RWPE1 (cell line): ENCODE measurements around the gene MYZAP.

Experiments
- CTCF ChIA-PET: fragments of 350-600 bp; sonication (Branson Sonifier 250); formaldehyde crosslinking; extraction: SDS; loops from one replicate; lab custom pipeline; 2021; lab: Yijun Ruan, JAX
- POLR2A ChIA-PET: fragments of 400-600 bp; formaldehyde crosslinking; extraction: SDS; loops from one replicate; lab custom pipeline; 2020; ENCODE audit warnings: antibody characterized with exemption; ENCODE audit not compliant: low non-redundant PET; lab: Yijun Ruan, JAX
- DNase-seq: peaks from one replicate; pipeline ENCODE4 v3.0.0; 2012; ENCODE audit warnings: low spot score
- H3K27ac ChIP-seq: fragments of 450-650 bp; 2 replicates; pipeline ENCODE4 v1.5.1; 2017
- TF ChIP-seq, protein P1 (sequence below): fragments of 450-650 bp; conservative IDR thresholded peaks from 2 replicates; pipeline ENCODE4 v1.5.1; 2017; ENCODE audit warnings: low read depth, mild to moderate bottlenecking

MYZAP gene

GRCh38 chr15:57583282-57583681 lies 8.4 kb upstream of the MYZAP start:
- TF ChIP-seq, protein P1, sequence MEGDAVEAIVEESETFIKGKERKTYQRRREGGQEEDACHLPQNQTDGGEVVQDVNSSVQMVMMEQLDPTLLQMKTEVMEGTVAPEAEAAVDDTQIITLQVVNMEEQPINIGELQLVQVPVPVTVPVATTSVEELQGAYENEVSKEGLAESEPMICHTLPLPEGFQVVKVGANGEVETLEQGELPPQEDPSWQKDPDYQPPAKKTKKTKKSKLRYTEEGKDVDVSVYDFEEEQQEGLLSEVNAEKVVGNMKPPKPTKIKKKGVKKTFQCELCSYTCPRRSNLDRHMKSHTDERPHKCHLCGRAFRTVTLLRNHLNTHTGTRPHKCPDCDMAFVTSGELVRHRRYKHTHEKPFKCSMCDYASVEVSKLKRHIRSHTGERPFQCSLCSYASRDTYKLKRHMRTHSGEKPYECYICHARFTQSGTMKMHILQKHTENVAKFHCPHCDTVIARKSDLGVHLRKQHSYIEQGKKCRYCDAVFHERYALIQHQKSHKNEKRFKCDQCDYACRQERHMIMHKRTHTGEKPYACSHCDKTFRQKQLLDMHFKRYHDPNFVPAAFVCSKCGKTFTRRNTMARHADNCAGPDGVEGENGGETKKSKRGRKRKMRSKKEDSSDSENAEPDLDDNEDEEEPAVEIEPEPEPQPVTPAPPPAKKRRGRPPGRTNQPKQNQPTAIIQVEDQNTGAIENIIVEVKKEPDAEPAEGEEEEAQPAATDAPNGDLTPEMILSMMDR = no peak
- POLR2A ChIA-PET = no interaction called here

DNA sequence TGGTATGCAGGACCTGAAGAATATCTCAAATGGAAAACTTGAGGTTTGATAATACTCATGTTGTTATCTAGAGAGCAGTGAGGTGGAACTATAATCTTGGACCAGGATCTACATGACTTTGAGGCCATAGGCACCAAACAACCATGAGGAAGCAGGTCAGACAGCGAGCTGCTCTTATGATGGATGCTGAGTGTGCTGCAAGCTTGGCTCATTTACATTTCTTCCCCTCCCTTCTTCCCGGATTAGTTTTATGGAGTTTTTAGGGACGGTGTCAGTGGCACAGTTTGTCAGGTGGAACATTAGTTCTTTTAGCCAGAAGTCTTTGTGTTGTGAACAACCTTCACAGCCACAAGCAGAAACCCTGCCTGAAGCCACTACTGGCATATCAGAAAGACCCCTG lies 8.0 kb upstream of the MYZAP start:
- TF ChIP-seq, protein P1 = no peak
- H3K27ac ChIP-seq = no peak overlapping the region
- ChIA-PET CTCF (interaction anchor here (0.6 kb wide), 2 partner anchors 90 to 115 kb away, joined by 4 to 7 read pairs; no protein-coding TSS in a partner anchor), POLR2A (no interaction called here)
- DNase-seq = no peak

More at GRCh38 chr15:57583282-57583681, 8.4 kb upstream of the MYZAP start:
- no peak for DNase-seq
- CTCF ChIA-PET = interaction anchor here (0.6 to 0.7 kb wide), 2 partner anchors 19 to 91 kb away, joined by 3 to 4 read pairs; no protein-coding TSS in a partner anchor
- H3K27ac ChIP-seq = no peak overlapping the region

- H3K27ac ChIP-seq = peak overlapping the region; percentile 41; the same call in 1 of the 2 replicates
- CTCF ChIA-PET = no interaction called here
- POLR2A ChIA-PET = no interaction called here
- DNase-seq = peak; percentile 33
- TF ChIP-seq, protein P1 = no peak
These were observed 4.9 kb upstream of the MYZAP start for GRCh38 chr15:57586661-57587424.

- CTCF ChIA-PET = no interaction called here
- H3K27ac ChIP-seq = no peak overlapping the region
- DNase-seq = no peak
- TF ChIP-seq, protein P1 = no peak
- POLR2A ChIA-PET = no interaction called here
These were observed 2.4 kb upstream of the MYZAP start for GRCh38 chr15:57589281-57589680.

DNA sequence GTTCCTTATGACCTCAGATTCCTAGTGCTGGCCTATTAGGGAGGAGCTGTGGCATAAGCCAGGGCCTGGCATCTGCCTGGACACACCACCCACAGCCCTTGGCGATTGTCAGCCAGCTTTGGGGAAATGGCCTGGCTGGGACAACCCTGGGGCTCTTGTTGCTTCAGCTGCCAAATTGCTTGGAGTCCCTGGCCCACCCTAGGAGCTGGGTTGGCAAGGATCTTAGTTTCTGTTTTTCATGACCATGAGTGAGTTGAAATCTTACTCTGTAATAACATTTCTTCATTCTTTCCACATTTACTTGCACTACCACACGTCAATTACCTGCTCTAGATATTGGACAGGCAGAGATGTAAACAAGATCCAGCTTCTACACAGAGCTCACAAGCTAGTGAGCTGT lies 1.9 kb upstream of the MYZAP start:
- H3K27ac ChIP-seq = no peak overlapping the region
- DNase-seq = no peak
- ChIA-PET CTCF (no interaction called here), POLR2A (no interaction called here)
- TF ChIP-seq, protein P1 = no peak

DNA sequence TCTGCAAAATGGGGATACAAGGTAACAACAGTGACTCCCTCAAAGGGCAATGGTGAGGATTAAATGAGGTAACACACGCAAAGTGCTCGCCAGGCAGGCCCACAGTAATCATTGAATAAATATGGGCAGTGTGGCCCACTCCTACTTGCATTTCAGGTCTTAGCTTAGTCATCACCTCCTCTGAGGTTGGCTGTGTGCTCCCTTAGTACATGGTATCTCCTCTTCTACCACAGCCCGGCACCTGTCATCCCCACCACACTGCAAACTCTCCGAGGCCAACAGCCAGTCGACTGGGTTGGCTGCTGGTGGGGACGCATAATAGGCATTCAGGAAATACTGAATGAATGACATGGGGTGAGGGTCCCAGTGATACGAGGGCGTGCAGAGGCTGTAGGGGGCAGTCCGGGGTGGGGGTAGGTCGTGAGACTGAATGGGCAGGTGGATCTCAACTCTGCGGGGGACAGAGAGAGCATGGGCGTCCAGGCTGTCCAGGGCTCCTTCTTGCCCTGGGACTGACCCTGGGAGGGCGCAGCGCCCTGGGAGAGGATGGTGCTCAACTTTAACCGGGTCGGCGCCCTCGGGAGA lies 375 bp upstream of the MYZAP start:
- TF ChIP-seq, protein P1 = no peak
- peak overlapping the region; percentile 32 for H3K27ac ChIP-seq
- ChIA-PET CTCF (interaction anchor here (0.8 kb wide), 1 partner anchor 116 kb away, joined by 3 read pairs; no protein-coding TSS in a partner anchor), POLR2A (no interaction called here)
- DNase-seq = no peak
